ENCODE measurements around the gene PAPSS2. TPM values are rescaled to one million over a fixed set of nuclear protein-coding genes. Genes with fewer than 3 reads are reported as not detected.

The PAPSS2 gene
- total and polyA plus RNA-seq, 7 donors, result 7.1 to 88.9 (median 8.6) TPM

DNA sequence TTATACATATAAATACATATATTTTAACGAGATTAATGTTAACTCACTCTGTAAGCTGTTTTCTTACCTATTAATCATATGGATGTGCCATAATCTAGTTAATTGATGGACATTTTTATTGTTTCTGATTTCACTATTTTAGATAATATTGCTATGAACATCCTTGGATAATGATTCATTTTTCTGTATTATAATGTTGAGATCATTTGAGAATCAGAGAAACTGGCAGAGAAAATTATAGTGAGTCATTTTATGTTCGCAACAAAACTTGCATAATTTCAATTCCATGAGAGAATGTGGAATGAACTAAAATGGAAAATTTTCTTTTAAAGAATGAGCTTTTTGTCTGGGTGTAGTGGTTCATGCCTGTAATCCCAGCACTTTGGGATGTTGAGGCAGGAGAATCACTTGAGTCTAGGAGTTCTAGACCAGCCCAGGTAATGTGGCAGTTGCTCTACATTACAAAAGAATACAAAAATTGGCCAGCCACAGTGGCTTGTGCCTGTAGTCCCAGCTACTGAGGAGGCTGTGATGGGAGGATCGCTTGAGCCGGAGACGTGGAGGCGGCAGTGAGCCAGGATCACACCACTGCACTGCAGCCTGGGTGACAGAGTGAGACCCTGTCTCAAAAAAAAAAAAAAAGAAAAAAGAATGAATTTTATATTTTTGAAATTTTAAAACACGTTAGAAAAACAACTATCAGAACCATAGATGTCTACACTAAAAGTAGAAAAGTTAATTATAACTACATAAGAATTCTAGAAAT, 40.5 kb downstream of the PAPSS2 start:
- Histone ChIP-seq H3K36me3 (no peaks in the 10 kb centered on the region), H3K4me1 (no peaks in the 10 kb centered on the region), H3K9me3 (no peaks in the 10 kb centered on the region), H3K27ac (peak overlapping the region; percentile 27 to 68 (median 38)), H3K27me3 (no peaks in the 10 kb centered on the region), H3K4me3 (no peak overlapping the region)
- no peak for DNase-seq
- intact Hi-C loops (cut with DNase I), result no loop called here
- peak in 1 of 4 donors; percentile 7 for TF ChIP-seq POLR2AphosphoS5 (IDR thresholded peaks at IDR 0.05)
- TF ChIP-seq EP300 (IDR thresholded peaks at IDR 0.05), result no peak
- WGBS, 2 donors, result 94% methylated on average over 7 of the region's 7 CpGs

DNA sequence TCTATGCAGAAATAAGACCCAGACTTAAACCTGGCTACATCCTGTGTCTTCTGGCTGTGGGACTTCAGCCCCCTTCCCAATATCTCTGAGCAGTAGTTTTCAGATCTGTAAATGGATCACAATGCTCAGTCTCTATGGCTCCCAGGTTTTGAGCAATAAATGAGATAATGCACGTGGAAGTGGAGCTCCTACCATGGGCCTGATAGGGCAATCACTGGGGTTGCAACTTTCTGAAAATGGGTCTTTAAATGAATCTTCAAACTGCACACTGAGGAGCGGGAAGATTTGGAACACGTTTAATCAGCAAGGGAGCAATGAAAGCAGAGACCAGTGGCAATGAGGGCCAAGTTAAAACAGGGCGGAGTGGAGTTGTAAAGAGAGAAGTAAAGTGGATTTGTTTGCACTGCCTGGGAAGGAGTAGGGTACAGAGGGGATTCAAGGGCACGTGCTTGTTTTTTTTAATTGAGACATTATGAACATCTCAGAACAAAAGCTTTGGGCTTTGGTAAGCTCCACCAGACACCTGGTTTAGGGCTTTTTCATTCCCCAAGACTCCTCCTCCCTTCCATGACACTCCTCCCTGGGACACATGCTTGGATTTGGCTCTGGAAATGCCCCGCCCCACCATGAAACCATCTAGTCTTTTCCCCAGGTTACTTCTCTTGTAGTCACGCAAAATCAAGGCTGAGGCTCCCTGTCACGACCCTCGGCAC, 42.7 kb downstream of the PAPSS2 start:
- no peaks in the 10 kb centered on the region for H3K9me3 ChIP-seq
- TF ChIP-seq POLR2AphosphoS5 (IDR thresholded peaks at IDR 0.05) (no peak), EP300 (IDR thresholded peaks at IDR 0.05) (no peak), POLR2A (IDR thresholded peaks at IDR 0.05) (no peak)
- TF ChIP-seq, protein P1, sequence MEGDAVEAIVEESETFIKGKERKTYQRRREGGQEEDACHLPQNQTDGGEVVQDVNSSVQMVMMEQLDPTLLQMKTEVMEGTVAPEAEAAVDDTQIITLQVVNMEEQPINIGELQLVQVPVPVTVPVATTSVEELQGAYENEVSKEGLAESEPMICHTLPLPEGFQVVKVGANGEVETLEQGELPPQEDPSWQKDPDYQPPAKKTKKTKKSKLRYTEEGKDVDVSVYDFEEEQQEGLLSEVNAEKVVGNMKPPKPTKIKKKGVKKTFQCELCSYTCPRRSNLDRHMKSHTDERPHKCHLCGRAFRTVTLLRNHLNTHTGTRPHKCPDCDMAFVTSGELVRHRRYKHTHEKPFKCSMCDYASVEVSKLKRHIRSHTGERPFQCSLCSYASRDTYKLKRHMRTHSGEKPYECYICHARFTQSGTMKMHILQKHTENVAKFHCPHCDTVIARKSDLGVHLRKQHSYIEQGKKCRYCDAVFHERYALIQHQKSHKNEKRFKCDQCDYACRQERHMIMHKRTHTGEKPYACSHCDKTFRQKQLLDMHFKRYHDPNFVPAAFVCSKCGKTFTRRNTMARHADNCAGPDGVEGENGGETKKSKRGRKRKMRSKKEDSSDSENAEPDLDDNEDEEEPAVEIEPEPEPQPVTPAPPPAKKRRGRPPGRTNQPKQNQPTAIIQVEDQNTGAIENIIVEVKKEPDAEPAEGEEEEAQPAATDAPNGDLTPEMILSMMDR (IDR thresholded peaks at IDR 0.05), result no peak
- no peaks in the 10 kb centered on the region for H3K36me3 ChIP-seq
- intact Hi-C loops (cut with DNase I), result no loop called here
- no peaks in the 10 kb centered on the region for H3K4me1 ChIP-seq
- H3K27me3 ChIP-seq, result no peaks in the 10 kb centered on the region
- H3K4me3 ChIP-seq, result no peak overlapping the region
- 45 to 70% methylated on average over 9 of the region's 9 CpGs for WGBS, 2 donors
- DNase-seq, result no peak
- no peak overlapping the region for H3K27ac ChIP-seq

GRCh38 chr10:87702973-87703294, 43.3 kb downstream of the PAPSS2 start:
- TF ChIP-seq POLR2A (IDR thresholded peaks at IDR 0.05), result no peak
- TF ChIP-seq, protein P1 (IDR thresholded peaks at IDR 0.05), result no peak
- Histone ChIP-seq H3K9me3 (no peaks in the 10 kb centered on the region), H3K27me3 (no peaks in the 10 kb centered on the region), H3K36me3 (no peaks in the 10 kb centered on the region), H3K4me3 (no peak overlapping the region), H3K4me1 (no peaks in the 10 kb centered on the region), H3K27ac (no peak overlapping the region)
- no peak for DNase-seq
- WGBS, 2 donors, result 73 to 95% methylated on average over 4 of the region's 4 CpGs
- intact Hi-C loops (cut with DNase I), result no loop called here

- DNase-seq, result no peak
- intact Hi-C loops (cut with DNase I), result no loop called here
- H3K4me3 ChIP-seq, result no peak overlapping the region
- H3K9me3 ChIP-seq, result no peaks in the 10 kb centered on the region
- H3K27ac ChIP-seq, result peak overlapping the region in 1 of 4 donors; percentile 37
- no peaks in the 10 kb centered on the region for H3K36me3 ChIP-seq
- H3K4me1 ChIP-seq, result no peaks in the 10 kb centered on the region
- 67 to 76% methylated on average over 1 of the region's 1 CpG for WGBS, 2 donors
- no peaks in the 10 kb centered on the region for H3K27me3 ChIP-seq
- TF ChIP-seq, protein P1 (IDR thresholded peaks at IDR 0.05), result no peak
- no peak for TF ChIP-seq POLR2AphosphoS5 (IDR thresholded peaks at IDR 0.05)
- no peak for TF ChIP-seq EP300 (IDR thresholded peaks at IDR 0.05)
- TF ChIP-seq POLR2A (IDR thresholded peaks at IDR 0.05), result no peak
Observed at GRCh38 chr10:87703771-87704170, 44.1 kb downstream of the PAPSS2 start.

GRCh38 chr10:87705339-87705738, 45.7 kb downstream of the PAPSS2 start:
- intact Hi-C loops (cut with DNase I), result no loop called here
- TF ChIP-seq POLR2AphosphoS5 (IDR thresholded peaks at IDR 0.05), result no peak
- TF ChIP-seq POLR2A (IDR thresholded peaks at IDR 0.05), result no peak
- TF ChIP-seq EP300 (IDR thresholded peaks at IDR 0.05), result no peak
- TF ChIP-seq, protein P1 (IDR thresholded peaks at IDR 0.05), result no peak
- H3K27me3 ChIP-seq, result no peaks in the 10 kb centered on the region
- H3K9me3 ChIP-seq, result no peaks in the 10 kb centered on the region
- H3K36me3 ChIP-seq, result no peaks in the 10 kb centered on the region
- H3K4me3 ChIP-seq, result no peak overlapping the region
- no peaks in the 10 kb centered on the region for H3K4me1 ChIP-seq
- no peak for DNase-seq
- H3K27ac ChIP-seq, result no peak overlapping the region

Measured in sigmoid colon (tissue), 7 donors.